Amygdala (tissue), 56 donors: ENCODE data around the gene CDC42SE2.

Experiments
- DNase-seq, 56 donors: peaks; one replicate each; lab custom pipeline; 2025; lab: John Stamatoyannopoulos, UW

Gene CDC42SE2

GRCh38 chr5:131418846-131419245 is 155.0 kb downstream of the CDC42SE2 start:
- no peak for DNase-seq

GRCh38 chr5:131419877-131420276 is 156.0 kb downstream of the CDC42SE2 start:
- DNase-seq = no peak

- no peak for DNase-seq
These were observed 159.2 kb downstream of the CDC42SE2 start for GRCh38 chr5:131423056-131423455.

- no peak for DNase-seq
These were observed 162.2 kb downstream of the CDC42SE2 start for GRCh38 chr5:131426011-131426410.

- DNase-seq = no peak
These were observed 166.9 kb downstream of the CDC42SE2 start for GRCh38 chr5:131430794-131431193.

GRCh38 chr5:131431794-131432193 is 167.9 kb downstream of the CDC42SE2 start:
- DNase-seq = no peak

GRCh38 chr5:131433109-131433508 is 169.3 kb downstream of the CDC42SE2 start:
- no peak for DNase-seq

GRCh38 chr5:131436081-131436480 is 172.2 kb downstream of the CDC42SE2 start:
- peak in 1 of 56 donors; percentile 11 for DNase-seq

GRCh38 chr5:131441184-131441583 is 177.3 kb downstream of the CDC42SE2 start:
- no peak for DNase-seq
